ENCODE data around the gene ZNF549. TPM values are rescaled to one million over a fixed set of nuclear protein-coding genes. Genes with fewer than 3 reads are reported as not detected.

The ZNF549 gene
- total RNA-seq, 1 donor from 2014 or later: 11.3 TPM

- Mint-ChIP-seq H3K36me3 (peaks cover 65% of the 10 kb centered on the region), H3K27me3 (ENCODE audit: low read depth) (no peaks in the 10 kb centered on the region), H3K9me3 (peaks cover 74% of the 10 kb centered on the region)
Observed at GRCh38 chr19:57576661-57577060, 49.5 kb downstream of the ZNF549 start.

GRCh38 chr19:57578487-57579205 is 51.5 kb downstream of the ZNF549 start, which contains the start of gene ZNF416:
ZNF416 (minus strand) TSS chr19:57578911; CDS start chr19:57578704, 207 bp downstream.
- DNase-seq (ENCODE audit: low spot score in 2 of 2, unreplicated experiment in 2 of 2): peak; percentile 89 to 90
- Mint-ChIP-seq H3K27ac (peak within 1 kb of the TSS; percentile 85), H3K4me3 (peak within 1 kb of the TSS; percentile 80), H3K27me3 (ENCODE audit: low read depth) (no peaks in the 10 kb centered on the region), H3K9me3 (peaks cover 64% of the 10 kb centered on the region), H3K4me1 (peaks cover 14% of the 10 kb centered on the region), H3K36me3 (peaks cover 52% of the 10 kb centered on the region)
- TF ChIP-seq CTCF (IDR thresholded peaks at IDR 0.05; ENCODE audit: unreplicated experiment): no peak

More at GRCh38 chr19:57576661-57577060, 49.5 kb downstream of the ZNF549 start:
- no peak for DNase-seq (ENCODE audit: low spot score in 2 of 2, unreplicated experiment in 2 of 2)
- Mint-ChIP-seq H3K4me3 (peak overlapping the region; percentile 52), H3K27ac (no peak overlapping the region), H3K4me1 (peaks cover 12% of the 10 kb centered on the region)
- TF ChIP-seq CTCF (IDR thresholded peaks at IDR 0.05; ENCODE audit: unreplicated experiment): no peak

- peaks cover 47% of the 10 kb centered on the region for H3K36me3 Mint-ChIP-seq
- H3K9me3 Mint-ChIP-seq: peaks cover 50% of the 10 kb centered on the region
- H3K4me1 Mint-ChIP-seq: peaks cover 18% of the 10 kb centered on the region
Observed at GRCh38 chr19:57583104-57583520, 56.0 kb downstream of the ZNF549 start.

GRCh38 chr19:57583521-57584416 is 56.6 kb downstream of the ZNF549 start, which contains the start of gene ZIK1:
ZIK1 (plus strand) TSS chr19:57584145; CDS start chr19:57584357, 212 bp downstream.
- peak; percentile 70 to 81 for DNase-seq (ENCODE audit: low spot score in 2 of 2, unreplicated experiment in 2 of 2)
- H3K4me3 Mint-ChIP-seq: peak within 1 kb of the TSS; percentile 81
- H3K36me3 Mint-ChIP-seq: peaks cover 52% of the 10 kb centered on the region
- H3K9me3 Mint-ChIP-seq: peaks cover 56% of the 10 kb centered on the region
- H3K27me3 Mint-ChIP-seq (ENCODE audit: low read depth): no peaks in the 10 kb centered on the region
- no peak for TF ChIP-seq CTCF (IDR thresholded peaks at IDR 0.05; ENCODE audit: unreplicated experiment)
- H3K27ac Mint-ChIP-seq: peak within 1 kb of the TSS; percentile 84
- H3K4me1 Mint-ChIP-seq: peaks cover 17% of the 10 kb centered on the region

More at GRCh38 chr19:57583104-57583520, 56.0 kb downstream of the ZNF549 start:
- Mint-ChIP-seq H3K27me3 (ENCODE audit: low read depth) (no peaks in the 10 kb centered on the region), H3K27ac (no peak overlapping the region), H3K4me3 (peak overlapping the region; percentile 81)
- no peak for TF ChIP-seq CTCF (IDR thresholded peaks at IDR 0.05; ENCODE audit: unreplicated experiment)
- DNase-seq (ENCODE audit: low spot score in 2 of 2, unreplicated experiment in 2 of 2): no peak

- Mint-ChIP-seq H3K27ac (no peak overlapping the region), H3K4me3 (no peak overlapping the region), H3K9me3 (peaks cover 72% of the 10 kb centered on the region)
Observed at GRCh38 chr19:57587529-57587928, 60.4 kb downstream of the ZNF549 start.

More at GRCh38 chr19:57587529-57587928, 60.4 kb downstream of the ZNF549 start:
- Mint-ChIP-seq H3K4me1 (peaks cover 14% of the 10 kb centered on the region), H3K27me3 (ENCODE audit: low read depth) (no peaks in the 10 kb centered on the region), H3K36me3 (peaks cover 84% of the 10 kb centered on the region)
- DNase-seq (ENCODE audit: low spot score in 2 of 2, unreplicated experiment in 2 of 2): no peak
- TF ChIP-seq CTCF (IDR thresholded peaks at IDR 0.05; ENCODE audit: unreplicated experiment): no peak
